ENCODE results near the gene HCRTR1. TPM values are rescaled to one million over a fixed set of nuclear protein-coding genes. Genes with fewer than 3 reads are reported as not detected.
A peak's percentile ranks its signal among the peaks of the same experiment; 100 is the strongest.

Gene HCRTR1
- polyA plus RNA-seq, 1 of the 3 experiments (the other 2 are of a cell fraction), result 0.03 TPM

DNA sequence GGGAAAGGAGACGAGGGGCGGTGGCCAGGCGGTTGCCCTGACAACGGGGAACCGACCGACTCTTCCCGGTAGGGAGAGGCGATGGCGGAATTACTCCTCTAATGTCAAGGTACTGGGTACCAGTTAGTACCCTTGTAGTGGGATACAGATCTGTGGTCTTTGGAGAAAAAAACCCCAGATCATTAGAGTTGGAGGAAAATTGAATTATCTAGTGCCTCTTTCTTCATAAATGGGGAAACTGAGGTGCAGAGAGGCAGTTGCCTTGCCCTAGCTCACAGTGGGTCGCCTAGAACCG lies 27.7 kb downstream of the HCRTR1 start:
- Histone ChIP-seq H3K27ac (ENCODE audit: low read depth in 2 of 2, low read length in 1 of 2) (peak overlapping the region; percentile 92 to 99), H3F3A (replicated peaks; ENCODE audit: insufficient read depth) (peaks cover 6% of the 10 kb centered on the region), H3K4me2 (peak overlapping the region; percentile 84), H4K20me1 (ENCODE audit: insufficient read depth) (no peaks in the 10 kb centered on the region), H3K9me3 (no peaks in the 10 kb centered on the region), H3K9me2 (no peaks in the 10 kb centered on the region), H3K4me3 (ENCODE audit: low read depth in 2 of 2, low read length in 1 of 2) (peak overlapping the region; percentile 68 to 96), H3K36me3 (replicated peaks in 1 of 2; ENCODE audit: control insufficient read depth in 1 of 2, insufficient read depth in 2 of 2, low read length in 1 of 2) (peaks cover 0 to 7% of the 10 kb centered on the region in 2 experiments), H3K27me3 (ENCODE audit: insufficient read depth) (no peaks in the 10 kb centered on the region), H3K4me1 (ENCODE audit: control insufficient read depth in 1 of 2, insufficient read depth in 2 of 2, low read depth in 1 of 2, low read length in 1 of 2) (peaks cover 7 to 16% of the 10 kb centered on the region in 2 experiments; a peak in 2 of 4 replicates), H3K9ac (peak overlapping the region; percentile 85), H3K79me2 (ENCODE audit: insufficient read depth) (peaks cover 48% of the 10 kb centered on the region), H2AFZ (ENCODE audit: low read depth) (peak overlapping the region; percentile 72)
- TF ChIP-seq, protein P1, sequence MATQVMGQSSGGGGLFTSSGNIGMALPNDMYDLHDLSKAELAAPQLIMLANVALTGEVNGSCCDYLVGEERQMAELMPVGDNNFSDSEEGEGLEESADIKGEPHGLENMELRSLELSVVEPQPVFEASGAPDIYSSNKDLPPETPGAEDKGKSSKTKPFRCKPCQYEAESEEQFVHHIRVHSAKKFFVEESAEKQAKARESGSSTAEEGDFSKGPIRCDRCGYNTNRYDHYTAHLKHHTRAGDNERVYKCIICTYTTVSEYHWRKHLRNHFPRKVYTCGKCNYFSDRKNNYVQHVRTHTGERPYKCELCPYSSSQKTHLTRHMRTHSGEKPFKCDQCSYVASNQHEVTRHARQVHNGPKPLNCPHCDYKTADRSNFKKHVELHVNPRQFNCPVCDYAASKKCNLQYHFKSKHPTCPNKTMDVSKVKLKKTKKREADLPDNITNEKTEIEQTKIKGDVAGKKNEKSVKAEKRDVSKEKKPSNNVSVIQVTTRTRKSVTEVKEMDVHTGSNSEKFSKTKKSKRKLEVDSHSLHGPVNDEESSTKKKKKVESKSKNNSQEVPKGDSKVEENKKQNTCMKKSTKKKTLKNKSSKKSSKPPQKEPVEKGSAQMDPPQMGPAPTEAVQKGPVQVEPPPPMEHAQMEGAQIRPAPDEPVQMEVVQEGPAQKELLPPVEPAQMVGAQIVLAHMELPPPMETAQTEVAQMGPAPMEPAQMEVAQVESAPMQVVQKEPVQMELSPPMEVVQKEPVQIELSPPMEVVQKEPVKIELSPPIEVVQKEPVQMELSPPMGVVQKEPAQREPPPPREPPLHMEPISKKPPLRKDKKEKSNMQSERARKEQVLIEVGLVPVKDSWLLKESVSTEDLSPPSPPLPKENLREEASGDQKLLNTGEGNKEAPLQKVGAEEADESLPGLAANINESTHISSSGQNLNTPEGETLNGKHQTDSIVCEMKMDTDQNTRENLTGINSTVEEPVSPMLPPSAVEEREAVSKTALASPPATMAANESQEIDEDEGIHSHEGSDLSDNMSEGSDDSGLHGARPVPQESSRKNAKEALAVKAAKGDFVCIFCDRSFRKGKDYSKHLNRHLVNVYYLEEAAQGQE (IDR thresholded peaks at IDR 0.05; ENCODE audit: low read depth, low read length), result no peak
- TF ChIP-seq, protein P2, sequence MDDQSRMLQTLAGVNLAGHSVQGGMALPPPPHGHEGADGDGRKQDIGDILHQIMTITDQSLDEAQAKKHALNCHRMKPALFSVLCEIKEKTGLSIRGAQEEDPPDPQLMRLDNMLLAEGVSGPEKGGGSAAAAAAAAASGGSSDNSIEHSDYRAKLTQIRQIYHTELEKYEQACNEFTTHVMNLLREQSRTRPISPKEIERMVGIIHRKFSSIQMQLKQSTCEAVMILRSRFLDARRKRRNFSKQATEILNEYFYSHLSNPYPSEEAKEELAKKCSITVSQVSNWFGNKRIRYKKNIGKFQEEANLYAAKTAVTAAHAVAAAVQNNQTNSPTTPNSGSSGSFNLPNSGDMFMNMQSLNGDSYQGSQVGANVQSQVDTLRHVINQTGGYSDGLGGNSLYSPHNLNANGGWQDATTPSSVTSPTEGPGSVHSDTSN (IDR thresholded peaks at IDR 0.05), result no peak
- TF ChIP-seq FOXM1 (IDR thresholded peaks at IDR 0.05; ENCODE audit: low read depth) (no peak), RAD21 (IDR thresholded peaks at IDR 0.05; ENCODE audit: low read length) (no peak), ELF1 (IDR thresholded peaks at IDR 0.05) (no peak), MXI1 (IDR thresholded peaks at IDR 0.05; ENCODE audit: low read depth, low read length) (peak; percentile 62), MEF2A (IDR thresholded peaks at IDR 0.05; ENCODE audit: borderline replicate concordance, low read depth) (no peak), TEAD4 (IDR thresholded peaks at IDR 0.05; ENCODE audit: borderline replicate concordance, insufficient read depth) (no peak)
- POLR2A ChIA-PET, result interaction anchor here (0.8 to 1.9 kb wide), 3 partner anchors 16 to 118 kb away, joined by 3 to 13 read pairs (median 4); no protein-coding TSS in a partner anchor
- 1% methylated on average over 9 of the region's 11 CpGs for WGBS (ENCODE audit: low lambda C conversion rate)
- DNase-seq, result no peak
- CTCF ChIA-PET, result interaction anchor here (0.7 to 2.1 kb wide), 8 partner anchors 12 to 119 kb away, joined by 3 to 12 read pairs (median 4); no protein-coding TSS in a partner anchor

DNA sequence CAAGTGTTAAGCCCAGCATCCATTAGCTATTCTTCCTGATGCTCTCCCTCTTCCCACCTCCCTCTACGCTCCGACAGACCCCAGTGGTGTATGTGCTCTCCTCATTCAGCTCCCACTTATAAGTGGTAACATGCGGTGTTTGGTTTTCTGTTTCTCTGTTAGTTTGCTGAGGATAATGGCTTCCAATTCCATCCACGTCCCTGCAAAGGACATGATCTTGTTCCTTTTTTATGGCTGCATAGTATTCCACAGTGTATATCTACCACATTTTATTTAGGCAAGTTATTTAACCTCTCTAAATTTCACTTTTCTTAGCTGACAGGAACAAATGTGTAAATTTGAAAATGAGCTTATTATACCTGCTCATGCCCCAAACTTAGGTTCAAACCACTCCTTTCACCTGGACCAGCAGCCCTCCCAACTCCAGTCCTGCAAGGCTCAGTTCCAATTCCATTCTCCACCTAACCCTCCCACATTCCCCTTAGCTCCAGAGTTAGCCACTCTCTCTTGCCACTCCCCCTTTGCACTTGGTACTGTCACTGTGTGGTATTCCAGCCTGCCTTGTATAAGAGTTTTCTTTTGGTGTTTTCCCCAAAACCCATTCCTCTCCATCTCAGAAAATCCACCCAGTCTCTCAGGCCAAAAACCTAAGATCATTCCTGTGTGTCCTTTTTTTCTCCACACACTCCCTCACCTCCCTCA lies 28.9 kb downstream of the HCRTR1 start:
- DNase-seq, result no peak
- Histone ChIP-seq H3K9me2 (no peaks in the 10 kb centered on the region), H3K9ac (no peak overlapping the region), H3K79me2 (ENCODE audit: insufficient read depth) (peaks cover 39% of the 10 kb centered on the region), H3K27ac (ENCODE audit: low read depth in 2 of 2, low read length in 1 of 2) (no peak overlapping the region), H3F3A (replicated peaks; ENCODE audit: insufficient read depth) (peaks cover 6% of the 10 kb centered on the region), H3K4me2 (no peak overlapping the region), H3K4me1 (ENCODE audit: control insufficient read depth in 1 of 2, insufficient read depth in 2 of 2, low read depth in 1 of 2, low read length in 1 of 2) (peaks cover 7 to 22% of the 10 kb centered on the region in 2 experiments; a peak in 3 of 4 replicates), H4K20me1 (ENCODE audit: insufficient read depth) (no peaks in the 10 kb centered on the region), H3K4me3 (ENCODE audit: low read depth in 2 of 2, low read length in 1 of 2) (no peak overlapping the region), H3K9me3 (no peaks in the 10 kb centered on the region), H3K36me3 (replicated peaks in 1 of 2; ENCODE audit: control insufficient read depth in 1 of 2, insufficient read depth in 2 of 2, low read length in 1 of 2) (peaks cover 0 to 7% of the 10 kb centered on the region in 2 experiments), H2AFZ (ENCODE audit: low read depth) (no peak overlapping the region), H3K27me3 (ENCODE audit: insufficient read depth) (no peaks in the 10 kb centered on the region)
- TF ChIP-seq NRF1 (IDR thresholded peaks at IDR 0.05; ENCODE audit: low read depth, low read length) (no peak), TCF12 (IDR thresholded peaks at IDR 0.05) (no peak), MXI1 (IDR thresholded peaks at IDR 0.05; ENCODE audit: low read depth, low read length) (no peak), ELF1 (IDR thresholded peaks at IDR 0.05) (no peak), JUND (IDR thresholded peaks at IDR 0.05) (no peak), GABPA (IDR thresholded peaks at IDR 0.05; ENCODE audit: low read depth) (no peak), FOSL2 (IDR thresholded peaks at IDR 0.05; ENCODE audit: borderline replicate concordance, low read depth) (no peak), RAD21 (IDR thresholded peaks at IDR 0.05; ENCODE audit: low read length) (no peak)
- TF ChIP-seq, protein P3, sequence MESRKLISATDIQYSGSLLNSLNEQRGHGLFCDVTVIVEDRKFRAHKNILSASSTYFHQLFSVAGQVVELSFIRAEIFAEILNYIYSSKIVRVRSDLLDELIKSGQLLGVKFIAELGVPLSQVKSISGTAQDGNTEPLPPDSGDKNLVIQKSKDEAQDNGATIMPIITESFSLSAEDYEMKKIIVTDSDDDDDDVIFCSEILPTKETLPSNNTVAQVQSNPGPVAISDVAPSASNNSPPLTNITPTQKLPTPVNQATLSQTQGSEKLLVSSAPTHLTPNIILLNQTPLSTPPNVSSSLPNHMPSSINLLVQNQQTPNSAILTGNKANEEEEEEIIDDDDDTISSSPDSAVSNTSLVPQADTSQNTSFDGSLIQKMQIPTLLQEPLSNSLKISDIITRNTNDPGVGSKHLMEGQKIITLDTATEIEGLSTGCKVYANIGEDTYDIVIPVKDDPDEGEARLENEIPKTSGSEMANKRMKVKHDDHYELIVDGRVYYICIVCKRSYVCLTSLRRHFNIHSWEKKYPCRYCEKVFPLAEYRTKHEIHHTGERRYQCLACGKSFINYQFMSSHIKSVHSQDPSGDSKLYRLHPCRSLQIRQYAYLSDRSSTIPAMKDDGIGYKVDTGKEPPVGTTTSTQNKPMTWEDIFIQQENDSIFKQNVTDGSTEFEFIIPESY (IDR thresholded peaks at IDR 0.05; ENCODE audit: borderline replicate concordance, low read depth), result no peak
- TF ChIP-seq, protein P2 (IDR thresholded peaks at IDR 0.05), result no peak
- TF ChIP-seq, protein P4, sequence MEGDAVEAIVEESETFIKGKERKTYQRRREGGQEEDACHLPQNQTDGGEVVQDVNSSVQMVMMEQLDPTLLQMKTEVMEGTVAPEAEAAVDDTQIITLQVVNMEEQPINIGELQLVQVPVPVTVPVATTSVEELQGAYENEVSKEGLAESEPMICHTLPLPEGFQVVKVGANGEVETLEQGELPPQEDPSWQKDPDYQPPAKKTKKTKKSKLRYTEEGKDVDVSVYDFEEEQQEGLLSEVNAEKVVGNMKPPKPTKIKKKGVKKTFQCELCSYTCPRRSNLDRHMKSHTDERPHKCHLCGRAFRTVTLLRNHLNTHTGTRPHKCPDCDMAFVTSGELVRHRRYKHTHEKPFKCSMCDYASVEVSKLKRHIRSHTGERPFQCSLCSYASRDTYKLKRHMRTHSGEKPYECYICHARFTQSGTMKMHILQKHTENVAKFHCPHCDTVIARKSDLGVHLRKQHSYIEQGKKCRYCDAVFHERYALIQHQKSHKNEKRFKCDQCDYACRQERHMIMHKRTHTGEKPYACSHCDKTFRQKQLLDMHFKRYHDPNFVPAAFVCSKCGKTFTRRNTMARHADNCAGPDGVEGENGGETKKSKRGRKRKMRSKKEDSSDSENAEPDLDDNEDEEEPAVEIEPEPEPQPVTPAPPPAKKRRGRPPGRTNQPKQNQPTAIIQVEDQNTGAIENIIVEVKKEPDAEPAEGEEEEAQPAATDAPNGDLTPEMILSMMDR (IDR thresholded peaks at IDR 0.05), result no peak
- ChIA-PET CTCF (interaction anchor here (0.6 to 1.8 kb wide), 5 partner anchors 14 to 143 kb away, joined by 3 to 5 read pairs (median 3); no protein-coding TSS in a partner anchor), POLR2A (no interaction called here)
- WGBS (ENCODE audit: low lambda C conversion rate), result 94% methylated on average over 4 of the region's 4 CpGs
